Neutrophil (primary cell): Measurements from ENCODE around the gene NOXA1.

Experiments used
- H3K27ac ChIP-seq: fragments of 200-600 bp; sonication (generic); 2 replicates; pipeline ENCODE4 v1.5.1; 2016; ENCODE audit warnings: mild to moderate bottlenecking, moderate library complexity
- H3K27me3 ChIP-seq: fragments of 200-600 bp; sonication (generic); 2 replicates; pipeline ENCODE4 v1.6.0; 2016; ENCODE audit warnings: mild to moderate bottlenecking
- H3K36me3 ChIP-seq: fragments of 200-600 bp; sonication (generic); 2 replicates; pipeline ENCODE4 v1.5.1; 2017
- H3K4me1 ChIP-seq, 2 experiments: fragments of 200-600 bp in 1 of 2; sonication (generic) in 1 of 2; 1 replicate in 1 of 2; 2 replicates in 1 of 2; pipeline versions ENCODE4 v1.5.1 to v1.6.1; 2013 to 2016; ENCODE audit warnings: low read depth in 1 of 2, low read length in 1 of 2, mild to moderate bottlenecking in 1 of 2, moderate library complexity in 1 of 2; ENCODE audit not compliant: control insufficient read depth in 1 of 2, insufficient read depth in 1 of 2
- H3K4me3 ChIP-seq, 2 experiments: fragments of 200-600 bp in 1 of 2; sonication (generic) in 1 of 2; 1 replicate in 1 of 2; 2 replicates in 1 of 2; pipeline ENCODE4 v1.5.1; 2013 to 2016; ENCODE audit warnings: low read depth in 1 of 2, low read length in 1 of 2, mild to moderate bottlenecking in 1 of 2, moderate library complexity in 1 of 2
- H3K9me3 ChIP-seq: fragments of 200-600 bp; sonication (generic); 2 replicates; pipeline ENCODE4 v1.5.1; 2016
- TF ChIP-seq, protein P1 (sequence below): fragments of 200-600 bp; sonication (generic); IDR thresholded peaks from 2 replicates; pipeline ENCODE4 v1.5.1; 2016; ENCODE audit warnings: antibody characterized with exemption

NOXA1 gene

DNA sequence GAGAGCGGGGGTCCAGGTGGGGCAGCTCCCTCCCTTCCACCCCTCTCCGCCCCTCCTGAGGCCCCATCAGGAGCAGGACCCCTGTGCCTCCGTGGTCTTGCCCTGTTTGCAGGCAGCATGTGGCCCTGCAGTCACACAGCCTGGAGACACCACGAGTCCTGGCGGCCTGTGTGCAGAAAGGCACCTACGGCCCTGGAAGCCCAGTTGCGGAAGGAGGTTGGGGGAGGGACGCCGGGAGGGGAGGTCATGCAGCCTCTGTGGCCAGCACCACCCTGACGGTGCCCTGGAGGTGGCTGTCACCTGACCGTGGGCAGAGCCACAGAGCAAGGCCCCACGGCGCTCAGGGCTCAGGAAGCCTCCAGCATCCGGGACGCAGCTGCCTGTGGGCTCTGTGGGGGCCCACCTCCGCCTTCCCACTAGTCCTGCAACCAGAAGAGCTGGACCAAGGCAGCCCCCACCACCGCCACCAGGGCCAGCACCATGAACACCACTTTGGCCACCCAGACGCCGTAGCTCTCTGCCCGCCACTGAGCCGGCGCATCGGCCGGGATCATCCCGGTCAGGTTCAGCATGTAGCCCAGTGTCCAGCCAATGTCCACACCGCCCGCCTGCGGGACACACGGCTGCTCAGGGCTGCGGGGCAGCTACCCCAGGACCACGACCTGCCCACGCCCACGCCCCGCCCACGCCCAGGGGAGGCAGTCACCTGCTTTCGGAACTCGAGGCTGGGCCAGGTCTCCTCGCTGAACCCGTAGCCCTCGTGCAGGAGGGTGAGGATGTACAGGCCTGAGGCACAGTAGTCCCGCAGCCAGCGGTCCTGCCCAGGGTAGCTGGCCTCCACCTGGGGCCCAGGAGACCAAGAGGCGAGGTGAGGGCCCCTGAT lies 11.5 kb downstream of the NOXA1 start:
- TF ChIP-seq, protein P1, sequence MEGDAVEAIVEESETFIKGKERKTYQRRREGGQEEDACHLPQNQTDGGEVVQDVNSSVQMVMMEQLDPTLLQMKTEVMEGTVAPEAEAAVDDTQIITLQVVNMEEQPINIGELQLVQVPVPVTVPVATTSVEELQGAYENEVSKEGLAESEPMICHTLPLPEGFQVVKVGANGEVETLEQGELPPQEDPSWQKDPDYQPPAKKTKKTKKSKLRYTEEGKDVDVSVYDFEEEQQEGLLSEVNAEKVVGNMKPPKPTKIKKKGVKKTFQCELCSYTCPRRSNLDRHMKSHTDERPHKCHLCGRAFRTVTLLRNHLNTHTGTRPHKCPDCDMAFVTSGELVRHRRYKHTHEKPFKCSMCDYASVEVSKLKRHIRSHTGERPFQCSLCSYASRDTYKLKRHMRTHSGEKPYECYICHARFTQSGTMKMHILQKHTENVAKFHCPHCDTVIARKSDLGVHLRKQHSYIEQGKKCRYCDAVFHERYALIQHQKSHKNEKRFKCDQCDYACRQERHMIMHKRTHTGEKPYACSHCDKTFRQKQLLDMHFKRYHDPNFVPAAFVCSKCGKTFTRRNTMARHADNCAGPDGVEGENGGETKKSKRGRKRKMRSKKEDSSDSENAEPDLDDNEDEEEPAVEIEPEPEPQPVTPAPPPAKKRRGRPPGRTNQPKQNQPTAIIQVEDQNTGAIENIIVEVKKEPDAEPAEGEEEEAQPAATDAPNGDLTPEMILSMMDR = no peak
- peaks cover 18% of the 10 kb centered on the region for H3K27me3 ChIP-seq
- no peak overlapping the region for H3K4me3 ChIP-seq
- H3K36me3 ChIP-seq = no peaks in the 10 kb centered on the region
- H3K27ac ChIP-seq = no peak overlapping the region
- H3K4me1 ChIP-seq = no peaks in the 10 kb centered on the region
- no peaks in the 10 kb centered on the region for H3K9me3 ChIP-seq

DNA sequence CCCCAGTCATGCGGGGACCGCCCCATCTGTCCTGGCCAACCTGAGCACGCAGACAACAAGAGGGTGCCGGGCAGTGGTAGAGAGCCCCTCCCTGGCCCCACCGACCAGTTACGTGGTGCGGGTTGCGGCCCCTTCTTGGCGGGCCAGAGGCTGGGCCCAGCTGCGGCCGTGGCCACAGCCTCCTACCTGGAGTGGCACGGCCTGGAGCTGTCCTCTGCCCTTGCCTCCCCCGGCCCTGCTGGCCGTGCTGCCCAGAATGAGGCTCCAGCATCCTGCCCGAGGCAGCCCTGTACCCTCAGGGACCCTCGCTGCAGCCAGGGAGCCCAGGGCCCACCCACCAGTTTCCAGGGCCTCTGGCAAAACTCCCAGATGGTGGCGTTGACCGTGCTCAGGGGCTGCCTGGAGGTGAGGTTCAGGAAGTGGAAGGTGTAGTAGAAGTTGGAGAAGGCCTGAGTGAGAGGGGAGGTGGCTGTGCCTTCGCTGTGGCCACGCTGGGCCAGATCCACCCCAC lies 12.2 kb downstream of the NOXA1 start:
- Histone ChIP-seq H3K27me3 (peaks cover 18% of the 10 kb centered on the region), H3K36me3 (no peaks in the 10 kb centered on the region), H3K9me3 (no peaks in the 10 kb centered on the region), H3K4me1 (no peaks in the 10 kb centered on the region), H3K27ac (no peak overlapping the region), H3K4me3 (no peak overlapping the region)
- TF ChIP-seq, protein P1 = no peak

DNA sequence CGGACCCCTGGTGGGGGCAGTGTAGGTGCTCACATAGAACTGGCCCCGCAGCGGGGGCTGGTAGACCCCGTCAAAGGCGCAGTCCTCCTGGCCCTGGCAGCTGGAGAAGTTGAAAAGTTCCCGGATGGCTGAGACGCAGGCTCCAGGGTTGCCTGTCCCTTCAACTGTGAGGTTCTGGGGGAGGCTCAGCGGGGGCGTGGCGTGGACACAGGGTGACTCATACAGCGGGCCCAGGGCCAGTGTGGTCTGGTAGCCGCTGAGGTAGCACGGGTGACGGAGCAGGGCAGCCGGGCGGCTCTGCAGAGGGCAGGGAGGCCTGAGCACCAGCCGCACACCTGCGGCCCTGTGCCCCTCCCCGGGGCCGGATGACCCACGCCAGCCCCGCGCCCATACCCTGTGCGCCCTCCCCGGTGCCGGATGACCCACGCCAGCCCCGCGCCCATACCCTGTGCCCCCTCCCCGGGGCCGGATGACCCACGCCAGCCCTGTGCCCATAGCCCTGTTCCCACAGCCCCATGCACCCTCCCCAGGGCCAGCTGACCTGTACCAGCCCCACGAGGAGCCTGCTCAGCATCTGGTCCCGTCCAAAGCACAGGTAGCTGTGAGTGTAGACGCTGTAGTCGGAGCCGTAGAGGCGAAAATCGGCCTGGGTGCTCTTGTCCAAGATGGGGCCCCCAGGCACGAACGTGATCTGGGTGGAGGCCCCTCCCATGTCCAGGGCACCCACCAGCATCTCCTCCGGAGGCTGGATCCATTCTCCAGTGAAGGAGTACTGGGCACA lies 13.0 kb downstream of the NOXA1 start:
- no peaks in the 10 kb centered on the region for H3K9me3 ChIP-seq
- H3K4me3 ChIP-seq = no peak overlapping the region
- TF ChIP-seq, protein P1 = no peak
- H3K27ac ChIP-seq = no peak overlapping the region
- H3K4me1 ChIP-seq = peaks cover 0 to under 1% of the 10 kb centered on the region in 2 experiments
- peaks cover 20% of the 10 kb centered on the region for H3K27me3 ChIP-seq
- H3K36me3 ChIP-seq = no peaks in the 10 kb centered on the region

DNA sequence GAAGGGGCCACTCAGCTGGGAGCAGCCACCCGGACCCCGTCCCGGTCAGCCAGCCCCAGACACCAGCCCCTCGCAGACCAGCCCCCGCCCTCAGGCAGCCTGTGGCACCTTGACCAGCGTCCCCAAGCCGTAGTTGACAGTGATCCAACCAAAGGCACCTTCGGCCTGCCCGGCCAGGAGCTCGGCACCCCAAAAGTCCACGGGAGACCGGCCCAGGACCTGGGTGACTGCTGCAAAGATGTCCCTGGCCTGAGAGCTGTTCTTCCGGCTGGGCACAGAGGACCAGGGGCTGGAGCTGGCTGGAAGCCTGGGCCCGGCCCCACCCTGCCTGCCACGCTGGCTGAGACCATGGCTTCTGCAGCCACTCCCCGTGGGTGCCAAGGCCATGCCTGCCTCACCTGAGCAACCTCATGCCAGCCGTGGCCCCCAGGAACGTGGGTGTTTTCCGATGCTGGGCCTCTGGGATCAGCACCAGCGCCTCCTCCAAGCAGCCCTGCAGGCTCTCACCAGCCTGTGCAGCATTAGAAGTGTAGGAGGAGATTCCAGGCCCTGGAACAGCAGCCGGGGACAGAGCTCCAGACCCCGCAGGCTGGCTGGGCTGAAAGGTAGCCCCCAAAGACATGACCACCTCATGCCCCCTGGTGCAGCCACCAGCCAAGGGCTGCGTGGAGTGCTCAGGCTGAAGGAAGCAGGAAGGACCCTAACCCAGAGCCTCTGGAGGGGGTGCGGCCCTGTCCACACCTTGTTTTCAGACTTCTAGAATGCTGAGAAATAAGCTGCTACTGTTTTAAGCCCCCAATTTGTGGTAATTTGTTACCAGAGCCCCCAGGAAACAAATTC lies 13.8 kb downstream of the NOXA1 start:
- Histone ChIP-seq H3K27ac (no peak overlapping the region), H3K36me3 (no peaks in the 10 kb centered on the region), H3K4me3 (no peak overlapping the region), H3K27me3 (peaks cover 28% of the 10 kb centered on the region), H3K9me3 (no peaks in the 10 kb centered on the region), H3K4me1 (peaks cover 0 to 8% of the 10 kb centered on the region in 2 experiments)
- TF ChIP-seq, protein P1 = no peak
